Mesenchymal stem cell (in vitro differentiated cells and primary cell): Measurements from ENCODE around the gene NFIX.
A peak's percentile ranks its signal among the peaks of the same experiment; 100 is the strongest.

Experiments
- DNase-seq: peaks from one replicate; pipeline ENCODE4 v3.0.0-alpha.2; 2013
- H2AFZ ChIP-seq: one replicate; pipeline ENCODE4 v1.6.1; 2013; ENCODE audit warnings: low read depth, mild to moderate bottlenecking, control low read depth, inconsistent platforms, low read length, moderate library complexity
- H2AK5ac ChIP-seq: 2 replicates; pipeline ENCODE4 v1.6.1; 2013; ENCODE audit warnings: low read length, moderate library complexity, mild to moderate bottlenecking, inconsistent platforms; ENCODE audit not compliant: severe bottlenecking
- H2BK120ac ChIP-seq: one replicate; pipeline ENCODE4 v1.6.1; 2013; ENCODE audit warnings: low read depth, mild to moderate bottlenecking, inconsistent platforms, low read length, moderate library complexity
- H2BK12ac ChIP-seq, 2 experiments: one replicate each; pipeline ENCODE4 v1.6.1; 2013; ENCODE audit warnings: inconsistent platforms in 2 of 2, low read length in 2 of 2, mild to moderate bottlenecking in 2 of 2, moderate library complexity in 2 of 2, control low read depth in 1 of 2
- H2BK15ac ChIP-seq: one replicate; pipeline ENCODE4 v1.6.1; 2013; ENCODE audit warnings: mild to moderate bottlenecking, low read depth, inconsistent platforms; ENCODE audit not compliant: poor library complexity, severe bottlenecking
- H2BK5ac ChIP-seq: 2 replicates; pipeline ENCODE4 v1.6.1; 2013; ENCODE audit warnings: low read depth, mild to moderate bottlenecking, low read length, control low read depth, inconsistent platforms; ENCODE audit not compliant: poor library complexity, severe bottlenecking
- H3K14ac ChIP-seq, 2 experiments: one replicate each; pipeline ENCODE4 v1.6.1; 2013; ENCODE audit warnings: inconsistent platforms in 2 of 2, low read length in 2 of 2, control low read depth in 1 of 2, mild to moderate bottlenecking in 1 of 2, moderate library complexity in 1 of 2
- H3K18ac ChIP-seq, 2 experiments: one replicate each; pipeline ENCODE4 v1.6.1; 2013; ENCODE audit warnings: inconsistent platforms in 2 of 2, low read length in 2 of 2, control low read depth in 1 of 2, low read depth in 1 of 2, mild to moderate bottlenecking in 1 of 2
- H3K23ac ChIP-seq, 2 experiments: one replicate each; pipeline ENCODE4 v1.6.1; 2013; ENCODE audit warnings: inconsistent platforms in 2 of 2, low read length in 2 of 2, mild to moderate bottlenecking in 2 of 2, moderate library complexity in 2 of 2, control low read depth in 1 of 2
- H3K27ac ChIP-seq: 2 replicates; pipeline ENCODE4 v1.5.1; 2013; ENCODE audit warnings: mild to moderate bottlenecking, moderate library complexity, low read length, control low read depth, inconsistent platforms; ENCODE audit not compliant: poor library complexity, severe bottlenecking
- H3K27me3 ChIP-seq, 2 experiments: 2 replicates each; pipeline versions ENCODE4 v1.6.1 to v1.7.0; 2013; ENCODE audit warnings: low read length in 2 of 2, mild to moderate bottlenecking in 2 of 2, moderate library complexity in 2 of 2, control low read depth in 1 of 2, inconsistent platforms in 1 of 2; ENCODE audit not compliant: control insufficient read depth in 1 of 2, insufficient read depth in 1 of 2
- H3K36me3 ChIP-seq, 2 experiments: 2 replicates each; pipeline versions ENCODE4 v1.6.1 to v1.7.0; 2013; ENCODE audit warnings: low read length in 2 of 2, control low read depth in 1 of 2, inconsistent platforms in 1 of 2, low read depth in 1 of 2, mild to moderate bottlenecking in 1 of 2; ENCODE audit not compliant: insufficient read depth in 2 of 2, control insufficient read depth in 1 of 2
- H3K4ac ChIP-seq, 2 experiments: one replicate each; pipeline ENCODE4 v1.6.1; 2013; ENCODE audit warnings: inconsistent platforms in 2 of 2, low read length in 2 of 2, mild to moderate bottlenecking in 2 of 2, moderate library complexity in 2 of 2, control low read depth in 1 of 2, low read depth in 1 of 2
- H3K4me1 ChIP-seq: 2 replicates; pipeline ENCODE4 v1.6.1; 2013; ENCODE audit warnings: low read depth, low read length, control low read depth; ENCODE audit not compliant: control insufficient read depth, insufficient read depth
- H3K4me2 ChIP-seq: 2 replicates; pipeline ENCODE4 v1.6.1; 2013; ENCODE audit warnings: low read length, mild to moderate bottlenecking, inconsistent platforms; ENCODE audit not compliant: poor library complexity, severe bottlenecking
- H3K4me3 ChIP-seq, 2 experiments: 2 replicates each; pipeline versions ENCODE4 v1.5.1 to v1.7.0; 2013; ENCODE audit warnings: low read length in 2 of 2, mild to moderate bottlenecking in 2 of 2, control low read depth in 1 of 2, low read depth in 1 of 2; ENCODE audit not compliant: insufficient read depth in 1 of 2
- H3K79me1 ChIP-seq: replicated peaks from 2 replicates; pipeline ENCODE4 v1.6.1; 2013; ENCODE audit warnings: mild to moderate bottlenecking, control low read depth, low read length, inconsistent platforms; ENCODE audit not compliant: poor library complexity, severe bottlenecking
- H3K9ac ChIP-seq: 2 replicates; pipeline ENCODE4 v1.7.0; 2013; ENCODE audit warnings: mild to moderate bottlenecking, low read length, moderate library complexity
- H3K9me3 ChIP-seq: 2 replicates; pipeline ENCODE4 v1.7.0; 2013; ENCODE audit warnings: mild to moderate bottlenecking, low read length; ENCODE audit not compliant: control insufficient read depth
- H4K8ac ChIP-seq: one replicate; pipeline ENCODE4 v1.6.1; 2013; ENCODE audit warnings: inconsistent platforms, mild to moderate bottlenecking, low read length, moderate library complexity
- H4K91ac ChIP-seq: one replicate; pipeline ENCODE4 v1.6.1; 2013; ENCODE audit warnings: mild to moderate bottlenecking, low read length, inconsistent platforms
- WGBS: methylation state at CpG from one replicate; pipeline ENCODE4 v1.1.7; 2013; ENCODE audit warnings: mixed read lengths; 5-methylcytosine and 5-hydroxymethylcytosine counted together

The NFIX gene

DNA sequence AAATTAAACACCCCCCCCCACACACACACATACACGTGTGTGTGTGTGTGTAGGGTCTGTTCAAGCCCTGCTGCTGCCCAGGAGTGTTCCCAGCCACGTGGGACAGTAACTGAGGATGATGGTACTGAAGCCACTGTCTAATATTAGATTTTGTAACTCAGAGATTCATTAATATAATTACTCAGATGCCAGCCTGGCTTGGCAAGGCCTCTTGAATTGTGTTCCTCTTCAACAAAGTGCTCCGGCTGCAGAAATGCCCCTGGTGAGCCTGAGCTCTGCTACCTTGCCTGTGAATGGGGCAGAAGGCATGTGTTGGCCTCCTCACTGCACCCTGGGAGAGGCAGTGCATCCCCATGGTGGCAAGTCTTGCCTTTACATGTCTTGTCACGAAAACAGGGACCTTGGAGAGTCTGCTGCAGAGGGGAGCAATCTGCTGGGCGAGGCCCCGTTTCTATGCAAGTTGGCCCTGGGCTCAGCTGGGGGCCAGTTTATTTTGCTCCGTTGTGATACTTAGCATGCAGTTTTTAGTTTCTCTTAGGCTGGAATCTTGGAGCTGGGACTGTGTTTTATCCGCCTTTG, 44.0 kb downstream of the NFIX start:
- H2BK5ac ChIP-seq: no peak overlapping the region
- H2AK5ac ChIP-seq: no peak overlapping the region
- no peak overlapping the region for H2AFZ ChIP-seq
- no peak overlapping the region for H3K4me2 ChIP-seq
- H4K8ac ChIP-seq: no peak overlapping the region
- H3K9me3 ChIP-seq: no peaks in the 10 kb centered on the region
- H2BK15ac ChIP-seq: no peak overlapping the region
- peak overlapping the region; percentile 67 for H3K9ac ChIP-seq
- 79% methylated on average over 6 of the region's 8 CpGs for WGBS
- H3K4me3 ChIP-seq: no peak overlapping the region
- no peak overlapping the region for H3K14ac ChIP-seq
- H3K18ac ChIP-seq: no peak overlapping the region
- no peak overlapping the region for H2BK120ac ChIP-seq
- no peaks in the 10 kb centered on the region for H3K27me3 ChIP-seq
- no peak overlapping the region for H2BK12ac ChIP-seq
- H3K23ac ChIP-seq: peak overlapping the region in 1 of 2 experiments; percentile 9
- H3K4ac ChIP-seq: no peak overlapping the region
- no peak overlapping the region for H4K91ac ChIP-seq
- H3K4me1 ChIP-seq: peaks cover 34% of the 10 kb centered on the region
- no peaks in the 10 kb centered on the region for H3K79me1 ChIP-seq
- no peak for DNase-seq
- peaks cover 3 to 41% of the 10 kb centered on the region in 2 experiments for H3K36me3 ChIP-seq
- H3K27ac ChIP-seq: no peak overlapping the region

DNA sequence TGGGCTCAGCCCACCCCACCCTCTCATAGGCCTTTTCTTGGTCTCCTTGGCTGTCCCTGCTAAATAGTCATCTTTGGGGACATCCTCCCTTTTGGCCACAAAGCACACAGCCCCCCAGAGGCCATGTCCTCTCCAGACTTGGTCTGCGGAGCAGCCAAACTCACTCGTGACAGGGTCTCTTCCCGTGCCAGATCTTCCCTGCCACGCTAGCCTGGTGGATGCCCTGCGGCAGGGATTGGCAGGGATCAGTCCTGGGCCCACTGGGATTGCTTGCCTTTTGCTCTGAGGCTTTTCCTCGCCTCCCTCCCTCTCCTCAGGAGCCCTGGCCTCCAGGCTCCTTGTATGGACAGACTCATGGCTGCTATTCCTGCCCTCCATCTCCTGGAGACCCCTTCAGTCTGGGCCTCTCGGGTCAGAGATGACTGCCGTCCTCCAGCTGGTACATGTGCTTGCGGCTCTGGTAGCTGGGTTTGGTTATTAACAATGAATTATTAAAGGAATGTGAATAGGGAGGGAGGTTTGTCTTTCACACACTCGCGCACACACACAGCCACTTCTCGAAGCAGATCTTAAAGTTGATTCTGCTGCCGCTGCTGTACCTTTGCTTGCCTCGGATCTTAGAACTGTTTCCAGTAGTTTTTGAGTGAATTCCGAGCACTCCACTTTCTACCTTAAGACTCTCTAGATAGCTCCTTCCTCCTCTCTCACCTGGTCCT, 45.1 kb downstream of the NFIX start:
- Histone ChIP-seq H2AFZ (no peak overlapping the region), H2BK5ac (no peak overlapping the region), H3K9ac (peak overlapping the region; percentile 67), H4K91ac (no peak overlapping the region), H3K36me3 (peaks cover 3 to 46% of the 10 kb centered on the region in 2 experiments), H2BK12ac (no peak overlapping the region), H3K23ac (no peak overlapping the region), H3K14ac (no peak overlapping the region), H3K79me1 (no peaks in the 10 kb centered on the region), H2BK15ac (no peak overlapping the region), H3K9me3 (no peaks in the 10 kb centered on the region), H3K4ac (no peak overlapping the region), H3K4me2 (no peak overlapping the region), H3K18ac (no peak overlapping the region), H3K27me3 (no peaks in the 10 kb centered on the region), H3K27ac (no peak overlapping the region), H2BK120ac (no peak overlapping the region), H4K8ac (no peak overlapping the region), H3K4me3 (peak overlapping the region in 1 of 2 experiments; percentile 35), H2AK5ac (peak overlapping the region; percentile 46), H3K4me1 (peaks cover 41% of the 10 kb centered on the region)
- no peak for DNase-seq
- 88% methylated on average over 15 of the region's 15 CpGs for WGBS

DNA sequence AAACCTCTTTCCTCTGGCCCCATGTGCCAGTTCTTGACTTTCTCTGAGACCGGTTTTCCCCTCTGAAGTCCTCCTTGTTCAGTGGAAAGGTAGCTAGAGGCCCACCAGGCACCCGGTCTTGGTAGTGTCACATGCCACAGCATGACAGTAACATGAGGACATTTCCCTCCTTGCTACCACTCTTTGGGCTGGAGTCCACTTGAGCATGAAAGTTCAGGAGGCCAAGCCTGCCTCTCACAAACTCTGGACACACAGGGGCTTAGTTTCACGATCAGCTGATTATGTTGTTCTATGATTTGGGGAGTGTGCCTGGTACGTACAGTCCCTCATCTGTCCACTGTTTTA, 45.6 kb downstream of the NFIX start:
- Histone ChIP-seq H3K23ac (no peak overlapping the region), H3K9me3 (no peaks in the 10 kb centered on the region), H4K91ac (no peak overlapping the region), H3K4me1 (peaks cover 41% of the 10 kb centered on the region), H3K4ac (no peak overlapping the region), H2AFZ (no peak overlapping the region), H3K9ac (peak overlapping the region; percentile 67), H2BK5ac (no peak overlapping the region), H2BK15ac (no peak overlapping the region), H3K18ac (no peak overlapping the region), H3K4me3 (peak overlapping the region in 1 of 2 experiments; percentile 35), H3K27me3 (no peaks in the 10 kb centered on the region), H3K14ac (no peak overlapping the region), H3K4me2 (no peak overlapping the region), H2AK5ac (no peak overlapping the region), H3K27ac (no peak overlapping the region), H2BK12ac (no peak overlapping the region), H4K8ac (no peak overlapping the region), H3K36me3 (peaks cover 3 to 48% of the 10 kb centered on the region in 2 experiments), H3K79me1 (no peaks in the 10 kb centered on the region), H2BK120ac (no peak overlapping the region)
- DNase-seq: no peak
- WGBS: 94% methylated on average over 3 of the region's 4 CpGs

DNA sequence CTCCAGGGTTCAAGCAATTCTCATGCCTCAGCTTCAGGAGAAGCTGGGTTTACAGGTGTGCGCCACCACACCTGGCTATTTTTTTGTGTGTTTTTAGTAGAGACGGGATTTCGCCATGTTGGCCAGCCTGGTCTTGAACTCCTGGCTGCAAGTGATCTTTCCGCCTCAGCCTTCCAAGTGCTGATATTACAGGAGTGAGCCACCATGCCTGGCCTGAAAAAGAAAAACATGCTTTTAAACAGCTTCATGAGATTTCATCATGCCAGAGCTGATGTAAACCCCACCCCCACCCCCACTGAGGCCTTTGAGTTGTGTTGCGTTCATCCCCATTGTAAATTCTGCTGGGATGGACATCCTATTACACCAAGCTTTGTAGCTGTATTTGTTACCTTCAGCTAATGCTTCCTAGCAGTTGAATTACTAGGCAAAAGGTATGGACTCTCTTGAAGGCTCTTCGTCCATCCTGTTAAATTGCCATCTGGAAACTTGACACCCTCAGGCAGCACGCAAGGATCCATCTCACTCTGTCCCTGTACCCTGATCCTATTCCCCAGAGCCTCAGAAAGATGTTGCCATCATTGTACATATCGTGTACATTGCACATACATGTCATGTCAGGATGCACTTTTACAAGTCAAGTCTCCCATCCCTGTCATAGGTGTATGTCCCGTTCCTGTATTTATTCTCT, 47.3 kb downstream of the NFIX start:
- Histone ChIP-seq H3K4me2 (no peak overlapping the region), H3K9me3 (no peaks in the 10 kb centered on the region), H3K18ac (no peak overlapping the region), H3K27ac (no peak overlapping the region), H3K4me3 (no peak overlapping the region), H4K8ac (no peak overlapping the region), H2BK5ac (no peak overlapping the region), H2BK15ac (no peak overlapping the region), H2BK120ac (no peak overlapping the region), H2AK5ac (no peak overlapping the region), H3K4ac (no peak overlapping the region), H4K91ac (no peak overlapping the region), H3K36me3 (peaks cover 3 to 55% of the 10 kb centered on the region in 2 experiments), H3K27me3 (no peaks in the 10 kb centered on the region), H3K4me1 (peaks cover 35% of the 10 kb centered on the region), H2BK12ac (no peak overlapping the region), H3K79me1 (no peaks in the 10 kb centered on the region), H3K9ac (peak overlapping the region; percentile 14), H3K23ac (no peak overlapping the region), H3K14ac (no peak overlapping the region), H2AFZ (no peak overlapping the region)
- DNase-seq: no peak
- 97% methylated on average over 9 of the region's 9 CpGs for WGBS
